Mesothelial cell of epicardium (in vitro differentiated cells): ENCODE data around the gene TMEM220. TPM values are rescaled to one million over a fixed set of nuclear protein-coding genes. Genes with fewer than 3 reads are reported as not detected.

Experiments
- DNase-seq, 2 experiments: peaks; one replicate each; pipeline ENCODE4 v3.0.0; 2021; ENCODE audit warnings: low spot score in 2 of 2; ENCODE audit not compliant: unreplicated experiment in 2 of 2
- H3K27ac Mint-ChIP-seq: 2 replicates; pipeline ENCODE4 v1.8.0; 2021; ENCODE audit warnings: mixed read lengths
- H3K27me3 Mint-ChIP-seq: 2 replicates; pipeline ENCODE4 v1.8.0; 2021; ENCODE audit warnings: low read depth, mixed read lengths
- H3K36me3 Mint-ChIP-seq: 2 replicates; pipeline ENCODE4 v1.8.0; 2021; ENCODE audit warnings: mixed read lengths
- H3K4me1 Mint-ChIP-seq: 2 replicates; pipeline ENCODE4 v1.8.0; 2021; ENCODE audit warnings: mixed read lengths
- H3K4me3 Mint-ChIP-seq: 2 replicates; pipeline ENCODE4 v1.8.0; 2021; ENCODE audit warnings: mild to moderate bottlenecking, moderate library complexity, mixed read lengths
- H3K9me3 Mint-ChIP-seq: 2 replicates; pipeline ENCODE4 v1.8.0; 2021; ENCODE audit warnings: mixed read lengths
- CTCF ChIP-seq: fragments of 200-600 bp; sonication (generic); IDR thresholded peaks from one replicate; pipeline ENCODE4 v1.5.0; 2021; ENCODE audit warnings: antibody characterized with exemption; ENCODE audit not compliant: unreplicated experiment
- total RNA-seq: library from RNA; stranded (reverse); gene quantifications from 3 replicates; pipeline ENCODE4 v1.2.1, GENCODE V29; 2021

TMEM220 gene
- total RNA-seq, 1 donor from 2014 or later, result 5.7 TPM

- H3K27me3 Mint-ChIP-seq, result peaks cover 5% of the 10 kb centered on the region
- H3K36me3 Mint-ChIP-seq, result no peaks in the 10 kb centered on the region
- H3K27ac Mint-ChIP-seq, result no peak overlapping the region
- no peak overlapping the region for H3K4me3 Mint-ChIP-seq
- no peak for TF ChIP-seq CTCF
- DNase-seq, result no peak
- peaks cover 22% of the 10 kb centered on the region for H3K9me3 Mint-ChIP-seq
- peaks cover 8% of the 10 kb centered on the region for H3K4me1 Mint-ChIP-seq
Measured at GRCh38 chr17:10775740-10776356, 46.0 kb upstream of the TMEM220 start.

GRCh38 chr17:10775058-10775457 is 45.2 kb upstream of the TMEM220 start:
- Mint-ChIP-seq H3K4me3 (no peak overlapping the region), H3K9me3 (peaks cover 22% of the 10 kb centered on the region), H3K36me3 (no peaks in the 10 kb centered on the region), H3K27ac (no peak overlapping the region), H3K4me1 (peaks cover 8% of the 10 kb centered on the region), H3K27me3 (peaks cover 3% of the 10 kb centered on the region)
- TF ChIP-seq CTCF, result no peak
- DNase-seq, result no peak

GRCh38 chr17:10773391-10773790 is 43.6 kb upstream of the TMEM220 start:
- no peak for TF ChIP-seq CTCF
- Mint-ChIP-seq H3K27me3 (peaks cover 3% of the 10 kb centered on the region), H3K4me1 (peaks cover 8% of the 10 kb centered on the region), H3K36me3 (no peaks in the 10 kb centered on the region), H3K27ac (no peak overlapping the region), H3K9me3 (peaks cover 13% of the 10 kb centered on the region), H3K4me3 (no peak overlapping the region)
- DNase-seq, result no peak

- peaks cover 13% of the 10 kb centered on the region for H3K9me3 Mint-ChIP-seq
- no peak for DNase-seq
- H3K36me3 Mint-ChIP-seq, result no peaks in the 10 kb centered on the region
- peaks cover 3% of the 10 kb centered on the region for H3K27me3 Mint-ChIP-seq
- peaks cover 8% of the 10 kb centered on the region for H3K4me1 Mint-ChIP-seq
- peak; percentile 88 for TF ChIP-seq CTCF
- H3K4me3 Mint-ChIP-seq, result no peak overlapping the region
- H3K27ac Mint-ChIP-seq, result no peak overlapping the region
Measured at GRCh38 chr17:10772425-10773380, 42.9 kb upstream of the TMEM220 start.

GRCh38 chr17:10771148-10771547 is 41.3 kb upstream of the TMEM220 start:
- no peak overlapping the region for H3K27ac Mint-ChIP-seq
- H3K4me3 Mint-ChIP-seq, result no peak overlapping the region
- H3K4me1 Mint-ChIP-seq, result peaks cover 8% of the 10 kb centered on the region
- no peaks in the 10 kb centered on the region for H3K36me3 Mint-ChIP-seq
- peaks cover 19% of the 10 kb centered on the region for H3K9me3 Mint-ChIP-seq
- peaks cover 3% of the 10 kb centered on the region for H3K27me3 Mint-ChIP-seq
- TF ChIP-seq CTCF, result no peak
- DNase-seq, result no peak
